Fibroblast of lung (primary cell): ENCODE results near the gene MAML2. TPM values are rescaled to one million over a fixed set of nuclear protein-coding genes. Genes with fewer than 3 reads are reported as not detected.

Experiments used
- DNase-seq, 2 donors: peaks; one replicate each; pipeline versions ENCODE4 v3.0.0 to v3.0.0-alpha.2; 2010; ENCODE audit warnings: low read depth in 2 of 2
- H2AFZ ChIP-seq: 2 replicates; pipeline ENCODE4 v1.5.1; 2012; ENCODE audit warnings: low read length, control low read depth, inconsistent platforms
- H3K27ac ChIP-seq: 2 replicates; pipeline ENCODE4 v1.5.1; 2011; ENCODE audit warnings: low read length, control low read depth; ENCODE audit not compliant: insufficient read depth
- H3K27me3 ChIP-seq: 2 replicates; pipeline ENCODE4 v1.5.1; 2011; ENCODE audit warnings: mild to moderate bottlenecking, low read length; ENCODE audit not compliant: control insufficient read depth, insufficient read depth
- H3K36me3 ChIP-seq: 2 replicates; pipeline ENCODE4 v1.5.1; 2011; ENCODE audit warnings: low read length; ENCODE audit not compliant: control insufficient read depth, insufficient read depth
- H3K4me1 ChIP-seq: 2 replicates; pipeline ENCODE4 v1.5.1; 2011; ENCODE audit warnings: low read length; ENCODE audit not compliant: control insufficient read depth, insufficient read depth; ENCODE audit errors: extremely low read depth
- H3K4me2 ChIP-seq: 2 replicates; pipeline ENCODE4 v1.5.1; 2011; ENCODE audit warnings: low read length, control low read depth; ENCODE audit not compliant: insufficient read depth; ENCODE audit errors: extremely low read depth
- H3K4me3 ChIP-seq, 4 experiments: fragments of 200-600 bp in 1 of 4; sonication (generic) in 1 of 4; replicated peaks in 1 of 4; 2 replicates each; pipeline ENCODE4 v1.5.1; 2011 to 2016; ENCODE audit warnings: low read length in 4 of 4, low read depth in 3 of 4, mild to moderate bottlenecking in 3 of 4, control low read depth in 2 of 4, inconsistent platforms in 1 of 4, mixed read lengths in 1 of 4; ENCODE audit not compliant: insufficient read depth in 1 of 4; ENCODE audit errors: control extremely low read depth in 1 of 4
- H3K79me2 ChIP-seq: 2 replicates; pipeline ENCODE4 v1.5.1; 2012; ENCODE audit warnings: mild to moderate bottlenecking, low read length, inconsistent platforms; ENCODE audit not compliant: control insufficient read depth, insufficient read depth
- H3K9ac ChIP-seq: 2 replicates; pipeline ENCODE4 v1.5.1; 2011; ENCODE audit warnings: mild to moderate bottlenecking, low read length, control low read depth; ENCODE audit not compliant: insufficient read depth
- H3K9me3 ChIP-seq: 2 replicates; pipeline ENCODE4 v1.5.1; 2012; ENCODE audit warnings: low read depth, low read length; ENCODE audit not compliant: control insufficient read depth, insufficient read depth
- H4K20me1 ChIP-seq: 2 replicates; pipeline ENCODE4 v1.5.1; 2011; ENCODE audit warnings: low read length; ENCODE audit not compliant: control insufficient read depth, insufficient read depth; ENCODE audit errors: extremely low read depth
- CTCF ChIP-seq, 2 donors: IDR thresholded peaks in 1 of 2; conservative IDR thresholded peaks in 1 of 2; 1 replicate in 1 of 2; 2 replicates in 1 of 2; pipeline ENCODE4 v1.5.1; 2011 to 2012; ENCODE audit warnings: low read length in 2 of 2, control low read depth in 1 of 2, inconsistent platforms in 1 of 2, low read depth in 1 of 2, mild to moderate bottlenecking in 1 of 2
- EZH2 ChIP-seq: IDR thresholded peaks from 2 replicates; pipeline ENCODE4 v1.5.1; 2012; ENCODE audit warnings: low read length, control low read depth, mild to moderate bottlenecking; ENCODE audit errors: missing control alignments
- polyA plus RNA-seq, 2 donors: library from polyadenylated mRNA; depleted of rRNA in 1 of 2; stranded (reverse) in 1 of 2; unstranded in 1 of 2; fragments of >200 nt; gene quantifications; 2 replicates each; pipeline ENCODE4 v1.2.1, GENCODE V29; 2011 to 2012; ENCODE audit warnings: missing spikeins in 1 of 2
- total RNA-seq: library from RNA; depleted of rRNA; stranded (reverse); fragments of >200 nt; gene quantifications from 2 replicates; pipeline ENCODE4 v1.2.1, GENCODE V29; 2014

Gene MAML2
- total and polyA plus RNA-seq, 2 donors (not counting 1 experiment from before 2014, with no cell fraction given), result 13.0 to 19.0 TPM

- Histone ChIP-seq H3K4me1 (no peaks in the 10 kb centered on the region), H3K27ac (no peak overlapping the region), H3K4me2 (no peak overlapping the region), H3K36me3 (no peaks in the 10 kb centered on the region), H2AFZ (no peak overlapping the region), H3K9me3 (no peaks in the 10 kb centered on the region), H3K9ac (no peak overlapping the region), H4K20me1 (no peaks in the 10 kb centered on the region), H3K27me3 (no peaks in the 10 kb centered on the region), H3K79me2 (no peaks in the 10 kb centered on the region), H3K4me3 (no peak overlapping the region)
- no peak for TF ChIP-seq EZH2
- DNase-seq, result no peak
Observed at GRCh38 chr11:96132437-96132836, 210.6 kb downstream of the MAML2 start.

- Histone ChIP-seq H2AFZ (no peak overlapping the region), H3K79me2 (no peaks in the 10 kb centered on the region), H3K27me3 (no peaks in the 10 kb centered on the region), H4K20me1 (no peaks in the 10 kb centered on the region), H3K4me2 (no peak overlapping the region), H3K27ac (no peak overlapping the region), H3K36me3 (no peaks in the 10 kb centered on the region), H3K4me3 (no peak overlapping the region), H3K4me1 (no peaks in the 10 kb centered on the region), H3K9ac (no peak overlapping the region), H3K9me3 (no peaks in the 10 kb centered on the region)
- TF ChIP-seq EZH2, result no peak
- TF ChIP-seq CTCF (conservative IDR thresholded peaks at IDR 0.05 in 1 of 2, IDR thresholded peaks at IDR 0.05 in 1 of 2; ENCODE audit: low read depth in 1 of 2, low read length in 2 of 2), result no peak
- DNase-seq, result no peak
Observed at GRCh38 chr11:96130061-96130620, 212.9 kb downstream of the MAML2 start.

GRCh38 chr11:96127596-96127959 is 215.4 kb downstream of the MAML2 start:
- Histone ChIP-seq H3K9me3 (no peaks in the 10 kb centered on the region), H4K20me1 (peaks cover 1% of the 10 kb centered on the region), H3K4me3 (no peak overlapping the region), H3K27ac (no peak overlapping the region), H3K9ac (no peak overlapping the region), H3K4me2 (no peak overlapping the region), H2AFZ (no peak overlapping the region), H3K4me1 (no peaks in the 10 kb centered on the region), H3K36me3 (no peaks in the 10 kb centered on the region), H3K79me2 (no peaks in the 10 kb centered on the region), H3K27me3 (no peaks in the 10 kb centered on the region)
- no peak for TF ChIP-seq EZH2
- TF ChIP-seq CTCF (conservative IDR thresholded peaks at IDR 0.05 in 1 of 2, IDR thresholded peaks at IDR 0.05 in 1 of 2; ENCODE audit: low read depth in 1 of 2, low read length in 2 of 2), result no peak
- DNase-seq, result no peak
